Measurements from ENCODE around the gene HIVEP2.

DNA sequence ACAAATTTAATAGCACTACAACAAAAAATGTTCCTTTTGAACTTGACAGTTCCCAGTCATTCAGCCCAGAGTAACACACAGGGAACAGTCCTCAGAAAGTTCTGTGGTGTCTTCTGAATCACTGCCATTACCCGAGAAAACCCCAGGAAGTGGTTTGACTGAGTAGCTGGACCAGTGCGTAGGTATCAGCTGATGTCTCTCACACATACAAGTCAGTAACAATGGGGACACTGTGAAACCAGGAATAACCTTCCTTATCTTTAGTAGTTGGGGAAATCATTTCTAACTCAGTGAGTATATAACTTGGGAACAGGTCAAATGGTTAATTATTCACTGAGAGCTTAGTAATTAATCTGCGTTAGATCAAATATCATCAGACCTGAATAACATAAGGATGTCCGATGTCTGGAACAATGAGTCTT, 73.1 kb downstream of the HIVEP2 start:
- TF ChIP-seq CTCF (IDR thresholded peaks at IDR 0.05) (no peak), POLR2A (IDR thresholded peaks at IDR 0.05) (no peak)
